BLaER1 (cell line): ENCODE results near the gene PLA2G4E.
A peak's percentile ranks its signal among the peaks of the same experiment; 100 is the strongest.

Source experiments
- H3K27ac ChIP-seq: shearing (Covaris generic); formaldehyde crosslinking; 2 replicates; pipeline ENCODE4 v1.8.1; 2022
- H3K27me3 ChIP-seq: shearing (Covaris generic); formaldehyde crosslinking; 2 replicates; pipeline ENCODE4 v1.8.1; 2022
- H3K36me3 ChIP-seq: shearing (Covaris generic); formaldehyde crosslinking; 2 replicates; pipeline ENCODE4 v1.8.1; 2022
- H3K4me1 ChIP-seq: shearing (Covaris generic); formaldehyde crosslinking; 2 replicates; pipeline ENCODE4 v1.8.1; 2022
- H3K4me2 ChIP-seq: shearing (Covaris generic); formaldehyde crosslinking; 2 replicates; pipeline ENCODE4 v1.8.1; 2022
- H3K4me3 ChIP-seq: shearing (Covaris generic); formaldehyde crosslinking; 2 replicates; pipeline ENCODE4 v1.8.1; 2022
- H3K9ac ChIP-seq: shearing (Covaris generic); formaldehyde crosslinking; 2 replicates; pipeline ENCODE4 v1.8.1; 2022
- H3K9me3 ChIP-seq: shearing (Covaris generic); formaldehyde crosslinking; 2 replicates; pipeline ENCODE4 v1.8.1; 2022
- H4K20me1 ChIP-seq: shearing (Covaris generic); formaldehyde crosslinking; 2 replicates; pipeline ENCODE4 v1.8.1; 2022
- Cebpa-rat ChIP-seq: shearing (Covaris generic); IDR thresholded peaks from 2 replicates; pipeline ENCODE4 v1.8.1; 2022

The PLA2G4E gene

GRCh38 chr15:41949401-41950126 is 71.3 kb downstream of the PLA2G4E start:
- Histone ChIP-seq H3K9me3 (no peaks in the 10 kb centered on the region), H3K9ac (no peak overlapping the region), H3K36me3 (peaks cover 42% of the 10 kb centered on the region), H3K27ac (no peak overlapping the region), H3K27me3 (no peaks in the 10 kb centered on the region), H3K4me3 (no peak overlapping the region), H3K4me1 (peaks cover 25% of the 10 kb centered on the region), H4K20me1 (no peaks in the 10 kb centered on the region), H3K4me2 (no peak overlapping the region)
- TF ChIP-seq Cebpa-rat = no peak

GRCh38 chr15:41948490-41948889 is 72.4 kb downstream of the PLA2G4E start:
- Histone ChIP-seq H3K9ac (no peak overlapping the region), H3K4me2 (no peak overlapping the region), H3K27ac (no peak overlapping the region), H3K9me3 (no peaks in the 10 kb centered on the region), H4K20me1 (no peaks in the 10 kb centered on the region), H3K4me1 (peaks cover 25% of the 10 kb centered on the region), H3K27me3 (no peaks in the 10 kb centered on the region), H3K4me3 (no peak overlapping the region), H3K36me3 (peaks cover 36% of the 10 kb centered on the region)
- TF ChIP-seq Cebpa-rat = no peak

- Histone ChIP-seq H3K27ac (no peak overlapping the region), H3K4me2 (0 out of 2 replicates have a peak overlapping the region, but pooled peaks have one; percentile 8), H3K4me3 (no peak overlapping the region), H3K9me3 (no peaks in the 10 kb centered on the region), H3K9ac (no peak overlapping the region; the same call in 1 of the 2 replicates), H3K36me3 (peaks cover 33% of the 10 kb centered on the region), H4K20me1 (no peaks in the 10 kb centered on the region), H3K4me1 (peaks cover 21% of the 10 kb centered on the region), H3K27me3 (no peaks in the 10 kb centered on the region)
- TF ChIP-seq Cebpa-rat = no peak
These were observed 73.9 kb downstream of the PLA2G4E start for GRCh38 chr15:41946970-41947369.

GRCh38 chr15:41945731-41946130 is 75.1 kb downstream of the PLA2G4E start:
- Histone ChIP-seq H3K9ac (no peak overlapping the region), H3K36me3 (peaks cover 33% of the 10 kb centered on the region), H3K27ac (no peak overlapping the region), H3K4me1 (peaks cover 13% of the 10 kb centered on the region), H3K27me3 (no peaks in the 10 kb centered on the region), H3K4me2 (no peak overlapping the region), H4K20me1 (no peaks in the 10 kb centered on the region), H3K9me3 (no peaks in the 10 kb centered on the region), H3K4me3 (no peak overlapping the region)
- no peak for TF ChIP-seq Cebpa-rat

- H3K9ac ChIP-seq = no peak overlapping the region
- H3K27ac ChIP-seq = no peak overlapping the region
- H3K4me3 ChIP-seq = no peak overlapping the region
- H3K36me3 ChIP-seq = peaks cover 35% of the 10 kb centered on the region; the same call in 1 of the 2 replicates
- no peaks in the 10 kb centered on the region for H4K20me1 ChIP-seq
- no peak for TF ChIP-seq Cebpa-rat
- peaks cover 17% of the 10 kb centered on the region for H3K4me1 ChIP-seq
- no peaks in the 10 kb centered on the region for H3K9me3 ChIP-seq
- no peak overlapping the region for H3K4me2 ChIP-seq
- no peaks in the 10 kb centered on the region for H3K27me3 ChIP-seq
These were observed 75.6 kb downstream of the PLA2G4E start for GRCh38 chr15:41945221-41945620.

GRCh38 chr15:41944313-41944940 is 76.4 kb downstream of the PLA2G4E start:
- no peak overlapping the region for H3K27ac ChIP-seq
- no peaks in the 10 kb centered on the region for H3K27me3 ChIP-seq
- H3K9ac ChIP-seq = no peak overlapping the region
- no peaks in the 10 kb centered on the region for H4K20me1 ChIP-seq
- no peaks in the 10 kb centered on the region for H3K9me3 ChIP-seq
- H3K4me1 ChIP-seq = peaks cover 19% of the 10 kb centered on the region
- no peak for TF ChIP-seq Cebpa-rat
- H3K36me3 ChIP-seq = peaks cover 40% of the 10 kb centered on the region; the same call in 1 of the 2 replicates
- no peak overlapping the region for H3K4me2 ChIP-seq
- no peak overlapping the region for H3K4me3 ChIP-seq

- no peak overlapping the region for H3K4me2 ChIP-seq
- H3K4me3 ChIP-seq = no peak overlapping the region
- H4K20me1 ChIP-seq = no peaks in the 10 kb centered on the region
- no peak overlapping the region for H3K27ac ChIP-seq
- H3K4me1 ChIP-seq = peaks cover 19% of the 10 kb centered on the region
- peaks cover 40% of the 10 kb centered on the region; the same call in 1 of the 2 replicates for H3K36me3 ChIP-seq
- no peaks in the 10 kb centered on the region for H3K27me3 ChIP-seq
- no peaks in the 10 kb centered on the region for H3K9me3 ChIP-seq
- TF ChIP-seq Cebpa-rat = no peak
- no peak overlapping the region for H3K9ac ChIP-seq
These were observed 77.1 kb downstream of the PLA2G4E start for GRCh38 chr15:41943543-41944312.

- no peaks in the 10 kb centered on the region for H4K20me1 ChIP-seq
- no peak overlapping the region for H3K9ac ChIP-seq
- TF ChIP-seq Cebpa-rat = no peak
- peaks cover 22% of the 10 kb centered on the region for H3K4me1 ChIP-seq
- no peak overlapping the region for H3K27ac ChIP-seq
- no peaks in the 10 kb centered on the region for H3K9me3 ChIP-seq
- H3K36me3 ChIP-seq = peaks cover 40% of the 10 kb centered on the region; the same call in 1 of the 2 replicates
- H3K4me2 ChIP-seq = no peak overlapping the region
- H3K27me3 ChIP-seq = no peaks in the 10 kb centered on the region
- no peak overlapping the region for H3K4me3 ChIP-seq
These were observed 78.0 kb downstream of the PLA2G4E start for GRCh38 chr15:41942886-41943285.

GRCh38 chr15:41941644-41942415 is 79.0 kb downstream of the PLA2G4E start:
- Histone ChIP-seq H3K4me2 (no peak overlapping the region), H4K20me1 (no peaks in the 10 kb centered on the region), H3K36me3 (peaks cover 40% of the 10 kb centered on the region; the same call in 1 of the 2 replicates), H3K27ac (no peak overlapping the region), H3K4me3 (no peak overlapping the region), H3K4me1 (peaks cover 22% of the 10 kb centered on the region), H3K9ac (no peak overlapping the region), H3K27me3 (no peaks in the 10 kb centered on the region), H3K9me3 (no peaks in the 10 kb centered on the region)
- no peak for TF ChIP-seq Cebpa-rat
